CD14-positive monocyte (primary cell): ENCODE data around the gene COA5. TPM values are rescaled to one million over a fixed set of nuclear protein-coding genes. Genes with fewer than 3 reads are reported as not detected.

Source experiments
- DNase-seq, 3 donors: peaks; one replicate each; pipeline ENCODE4 v3.0.0-alpha.2; 2011 to 2022
- H2AFZ ChIP-seq: 2 replicates; pipeline ENCODE4 v1.6.0; 2012; ENCODE audit warnings: mild to moderate bottlenecking, low read depth, low read length, inconsistent platforms; ENCODE audit not compliant: insufficient read depth, poor library complexity, severe bottlenecking
- H3K27ac ChIP-seq, 2 donors: 1 replicate in 1 of 2; 2 replicates in 1 of 2; pipeline ENCODE4 v1.5.1; 2012 to 2013; ENCODE audit warnings: low read length in 2 of 2, control low read depth in 1 of 2, inconsistent platforms in 1 of 2, low read depth in 1 of 2, mild to moderate bottlenecking in 1 of 2
- H3K27me3 ChIP-seq, 2 donors: one replicate each; pipeline versions ENCODE4 v1.6.0 to v1.6.1; 2011 to 2013; ENCODE audit warnings: low read length in 2 of 2; ENCODE audit not compliant: control insufficient read depth in 2 of 2, insufficient read depth in 2 of 2
- H3K36me3 ChIP-seq, 2 donors: replicated peaks in 1 of 2; 1 replicate in 1 of 2; 2 replicates in 1 of 2; pipeline versions ENCODE4 v1.5.1 to v1.6.1; 2012 to 2013; ENCODE audit warnings: low read length in 2 of 2, control low read depth in 1 of 2, inconsistent platforms in 1 of 2, mild to moderate bottlenecking in 1 of 2; ENCODE audit not compliant: insufficient read depth in 2 of 2, control insufficient read depth in 1 of 2
- H3K4me1 ChIP-seq, 2 donors: 1 replicate in 1 of 2; 2 replicates in 1 of 2; pipeline versions ENCODE4 v1.5.1 to v1.6.1; 2012 to 2013; ENCODE audit warnings: low read length in 2 of 2, control low read depth in 1 of 2, inconsistent platforms in 1 of 2, mild to moderate bottlenecking in 1 of 2, moderate library complexity in 1 of 2; ENCODE audit not compliant: insufficient read depth in 2 of 2, control insufficient read depth in 1 of 2
- H3K4me2 ChIP-seq: replicated peaks from 2 replicates; pipeline ENCODE3; 2012; ENCODE audit warnings: low read length, moderate library complexity, mild to moderate bottlenecking; ENCODE audit not compliant: poor library complexity, severe bottlenecking; ENCODE audit errors: extremely low read depth
- H3K4me3 ChIP-seq, 3 experiments: fragments of 200-600 bp in 1 of 3; sonication (generic) in 1 of 3; replicated peaks in 1 of 3; 1 replicate in 2 of 3; 2 replicates in 1 of 3; pipeline ENCODE4 v1.5.1; 2011 to 2013; ENCODE audit warnings: low read length in 3 of 3, mild to moderate bottlenecking in 3 of 3, control low read depth in 2 of 3, low read depth in 2 of 3, inconsistent platforms in 1 of 3, moderate library complexity in 1 of 3
- H3K79me2 ChIP-seq: 2 replicates; pipeline ENCODE4 v1.6.0; 2012; ENCODE audit warnings: mild to moderate bottlenecking, control low read depth, inconsistent platforms, low read length, moderate library complexity; ENCODE audit not compliant: insufficient read depth
- H3K9ac ChIP-seq: 2 replicates; pipeline ENCODE4 v1.6.0; 2017; ENCODE audit warnings: low read length, mild to moderate bottlenecking; ENCODE audit not compliant: insufficient read depth, poor library complexity, severe bottlenecking
- H3K9me3 ChIP-seq, 2 donors: replicated peaks in 1 of 2; 1 replicate in 1 of 2; 2 replicates in 1 of 2; pipeline versions ENCODE4 v1.5.1 to v1.6.1; 2012 to 2013; ENCODE audit warnings: low read length in 2 of 2, control low read depth in 1 of 2; ENCODE audit not compliant: control insufficient read depth in 1 of 2, insufficient read depth in 1 of 2
- H4K20me1 ChIP-seq: 2 replicates; pipeline ENCODE4 v1.6.0; 2012; ENCODE audit warnings: mild to moderate bottlenecking, low read length, control low read depth, moderate library complexity; ENCODE audit not compliant: insufficient read depth
- H3K27ac Mint-ChIP-seq, 7 donors: one replicate each; pipeline ENCODE4 v1.8.0; 2020; ENCODE audit warnings: mild to moderate bottlenecking in 7 of 7, mixed read lengths in 7 of 7, moderate library complexity in 6 of 7, inconsistent platforms in 2 of 7
- H3K27me3 Mint-ChIP-seq, 3 donors: one replicate each; pipeline ENCODE4 v1.8.0; 2021 to 2022; ENCODE audit warnings: low read depth in 3 of 3, mild to moderate bottlenecking in 3 of 3, mixed read lengths in 3 of 3, moderate library complexity in 3 of 3, inconsistent platforms in 1 of 3
- H3K36me3 Mint-ChIP-seq, 2 donors: one replicate each; pipeline ENCODE4 v1.8.0; 2020; ENCODE audit warnings: mixed read lengths in 2 of 2, inconsistent platforms in 1 of 2, mild to moderate bottlenecking in 1 of 2
- H3K4me1 Mint-ChIP-seq: one replicate; pipeline ENCODE4 v1.8.0; 2020; ENCODE audit warnings: mild to moderate bottlenecking, mixed read lengths
- H3K4me3 Mint-ChIP-seq, 2 donors: one replicate each; pipeline ENCODE4 v1.8.0; 2020; ENCODE audit warnings: mild to moderate bottlenecking in 2 of 2, mixed read lengths in 2 of 2, moderate library complexity in 1 of 2
- H3K9me3 Mint-ChIP-seq, 7 donors: one replicate each; pipeline ENCODE4 v1.8.0; 2020 to 2022; ENCODE audit warnings: mixed read lengths in 7 of 7, mild to moderate bottlenecking in 6 of 7, moderate library complexity in 6 of 7, inconsistent platforms in 2 of 7
- CTCF ChIP-seq: fragments of 200-600 bp; IDR thresholded peaks from one replicate; pipeline ENCODE4 v1.8.0; 2022; ENCODE audit warnings: antibody characterized with exemption, mild to moderate bottlenecking
- WGBS: methylation state at CpG from one replicate; pipeline ENCODE4 v1.1.5; 2013; ENCODE audit warnings: missing lambda C conversion rate; ENCODE audit not compliant: insufficient coverage; 5-methylcytosine and 5-hydroxymethylcytosine counted together
- intact Hi-C, 2 donors: fragments of 100-400 bp; cut with micrococcal nuclease; formaldehyde crosslinking; loops; one replicate each; pipeline versions ENCODE4 v1.15.0 to v1.15.1; 2023
- polyA plus RNA-seq, 3 donors: library from polyadenylated mRNA; depleted of rRNA in 1 of 3; unstranded in 2 of 3; stranded (reverse) in 1 of 3; fragments of 300-500 nt in 2 of 3; fragments of >200 nt in 1 of 3; fragmentation: Illumina TruSeq in 2 of 3; gene quantifications; 1 replicate in 2 of 3; 2 replicates in 1 of 3; pipeline ENCODE4 v1.2.3, GENCODE V29; 2012 to 2021

Gene COA5
- polyA plus RNA-seq, 3 donors: 27.3 to 42.9 (median 39.0) TPM

- Mint-ChIP-seq H3K9me3 (no peaks in the 10 kb centered on the region), H3K4me1 (no peaks in the 10 kb centered on the region), H3K36me3 (peaks cover 49 to 69% of the 10 kb centered on the region in 2 donors), H3K27me3 (no peaks in the 10 kb centered on the region), H3K4me3 (no peak overlapping the region), H3K27ac (no peak overlapping the region)
- no peak overlapping the region for H2AFZ ChIP-seq
- H3K79me2 ChIP-seq: no peaks in the 10 kb centered on the region
- H3K4me1 ChIP-seq: no peaks in the 10 kb centered on the region
- no peaks in the 10 kb centered on the region for H3K9me3 ChIP-seq
- DNase-seq: no peak
- H3K36me3 ChIP-seq: peaks cover 47 to 87% of the 10 kb centered on the region in 2 donors
- no peaks in the 10 kb centered on the region for H4K20me1 ChIP-seq
- H3K4me3 ChIP-seq: no peak overlapping the region
- H3K27me3 ChIP-seq: no peaks in the 10 kb centered on the region
- intact Hi-C loops: no loop called here
- WGBS: 54% methylated on average over 2 of the region's 5 CpGs
- H3K27ac ChIP-seq: no peak overlapping the region
- no peak overlapping the region for H3K9ac ChIP-seq
- TF ChIP-seq CTCF: no peak
- no peak overlapping the region for H3K4me2 ChIP-seq
Observed at GRCh38 chr2:98623657-98624056, 15.3 kb upstream of the COA5 start.

GRCh38 chr2:98617149-98617548 is 8.8 kb upstream of the COA5 start:
- Mint-ChIP-seq H3K9me3 (no peaks in the 10 kb centered on the region), H3K27ac (no peak overlapping the region), H3K4me3 (no peak overlapping the region), H3K27me3 (no peaks in the 10 kb centered on the region), H3K4me1 (no peaks in the 10 kb centered on the region), H3K36me3 (peaks cover 75 to 81% of the 10 kb centered on the region in 2 donors)
- no peaks in the 10 kb centered on the region for H3K79me2 ChIP-seq
- peaks cover 6% of the 10 kb centered on the region for H4K20me1 ChIP-seq
- TF ChIP-seq CTCF: no peak
- H3K36me3 ChIP-seq: peaks cover 81 to 100% of the 10 kb centered on the region in 2 donors
- no peak overlapping the region for H3K4me2 ChIP-seq
- no peak for DNase-seq
- intact Hi-C loops: no loop called here
- no peak overlapping the region for H3K9ac ChIP-seq
- no peak overlapping the region for H2AFZ ChIP-seq
- no peaks in the 10 kb centered on the region for H3K4me1 ChIP-seq
- H3K27me3 ChIP-seq: no peaks in the 10 kb centered on the region
- H3K4me3 ChIP-seq: no peak overlapping the region
- WGBS: no CpG with 5 or more reads among the region's 5 CpGs
- no peak overlapping the region for H3K27ac ChIP-seq
- no peaks in the 10 kb centered on the region for H3K9me3 ChIP-seq
